ENCODE data around the gene RBM33.

The RBM33 gene

GRCh38 chr7:155624412-155624811 lies 20.0 kb upstream of the RBM33 start:
- DNase-seq: no peak

- no peak for DNase-seq
Observed at GRCh38 chr7:155625557-155625956, 18.9 kb upstream of the RBM33 start.

- no peak for DNase-seq
Observed at GRCh38 chr7:155629171-155629570, 15.3 kb upstream of the RBM33 start.

GRCh38 chr7:155631155-155631554 lies 13.3 kb upstream of the RBM33 start:
- no peak for DNase-seq

- no peak for DNase-seq
Observed at GRCh38 chr7:155635817-155636216, 8.6 kb upstream of the RBM33 start.

GRCh38 chr7:155637155-155637554 lies 7.3 kb upstream of the RBM33 start:
- DNase-seq: no peak

- DNase-seq: no peak
Observed at GRCh38 chr7:155638366-155638765, 6.1 kb upstream of the RBM33 start.

- no peak for DNase-seq
Observed at GRCh38 chr7:155639958-155640520, 4.4 kb upstream of the RBM33 start.

- DNase-seq: no peak
Observed at GRCh38 chr7:155640629-155641028, 3.8 kb upstream of the RBM33 start.

- peak; percentile 75 for DNase-seq
Observed at GRCh38 chr7:155643804-155644177, 670 bp upstream of the RBM33 start.

- DNase-seq: peak; percentile 70
Observed at GRCh38 chr7:155644971-155645509, 579 bp downstream of the RBM33 start.

- DNase-seq: no peak
Observed at GRCh38 chr7:155645662-155646061, 1.2 kb downstream of the RBM33 start.

- DNase-seq: no peak
Observed at GRCh38 chr7:155646669-155647068, 2.2 kb downstream of the RBM33 start.

GRCh38 chr7:155647302-155647701 lies 2.8 kb downstream of the RBM33 start:
- no peak for DNase-seq

- no peak for DNase-seq
Observed at GRCh38 chr7:155647734-155648133, 3.3 kb downstream of the RBM33 start.

- DNase-seq: no peak
Observed at GRCh38 chr7:155648752-155649339, 4.4 kb downstream of the RBM33 start.

- no peak for DNase-seq
Observed at GRCh38 chr7:155649588-155649987, 5.1 kb downstream of the RBM33 start.

- DNase-seq: no peak
Observed at GRCh38 chr7:155652156-155653114, 8.0 kb downstream of the RBM33 start.

- no peak for DNase-seq
Observed at GRCh38 chr7:155653803-155654202, 9.3 kb downstream of the RBM33 start.

GRCh38 chr7:155656891-155657290 lies 12.4 kb downstream of the RBM33 start:
- no peak for DNase-seq

GRCh38 chr7:155660059-155660757 lies 15.7 kb downstream of the RBM33 start:
- DNase-seq: no peak

- DNase-seq: no peak
Observed at GRCh38 chr7:155660758-155661093, 16.3 kb downstream of the RBM33 start.

- DNase-seq: no peak
Observed at GRCh38 chr7:155662343-155663043, 18.0 kb downstream of the RBM33 start.
